Measurements from ENCODE around the gene CSNK1A1. TPM values are rescaled to one million over a fixed set of nuclear protein-coding genes. Genes with fewer than 3 reads are reported as not detected.
A peak's percentile ranks its signal among the peaks of the same experiment; 100 is the strongest.

The CSNK1A1 gene
- total RNA-seq, 1 experiment from 2014 or later, result 193 TPM

GRCh38 chr5:149453618-149454415, 97.4 kb downstream of the CSNK1A1 start:
- H4K20me1 ChIP-seq (ENCODE audit: insufficient read depth, low read depth, low read length), result no peaks in the 10 kb centered on the region
- H3K27me3 ChIP-seq (ENCODE audit: low read length), result no peaks in the 10 kb centered on the region
- no peak overlapping the region for H3K4me2 ChIP-seq (ENCODE audit: low read depth, low read length, poor library complexity, severe bottlenecking)
- no peak for DNase-seq
- no peaks in the 10 kb centered on the region for H3K36me3 ChIP-seq (ENCODE audit: insufficient read depth, low read length)
- H3K4me1 ChIP-seq (ENCODE audit: low read length), result peaks cover 4% of the 10 kb centered on the region
- no peaks in the 10 kb centered on the region for H3K9me3 ChIP-seq (ENCODE audit: low read length)
- no peak overlapping the region for H3K27ac ChIP-seq (ENCODE audit: low read length)
- H3K9me2 ChIP-seq (replicated peaks; ENCODE audit: insufficient read depth, low read length), result no peaks in the 10 kb centered on the region
- H2AFZ ChIP-seq (ENCODE audit: low read length), result no peak overlapping the region
- no peak overlapping the region for H3K9ac ChIP-seq (ENCODE audit: low read length)
- H3K79me2 ChIP-seq (ENCODE audit: low read length), result no peaks in the 10 kb centered on the region
- no peak overlapping the region for H3K4me3 ChIP-seq (ENCODE audit: low read length)

DNA sequence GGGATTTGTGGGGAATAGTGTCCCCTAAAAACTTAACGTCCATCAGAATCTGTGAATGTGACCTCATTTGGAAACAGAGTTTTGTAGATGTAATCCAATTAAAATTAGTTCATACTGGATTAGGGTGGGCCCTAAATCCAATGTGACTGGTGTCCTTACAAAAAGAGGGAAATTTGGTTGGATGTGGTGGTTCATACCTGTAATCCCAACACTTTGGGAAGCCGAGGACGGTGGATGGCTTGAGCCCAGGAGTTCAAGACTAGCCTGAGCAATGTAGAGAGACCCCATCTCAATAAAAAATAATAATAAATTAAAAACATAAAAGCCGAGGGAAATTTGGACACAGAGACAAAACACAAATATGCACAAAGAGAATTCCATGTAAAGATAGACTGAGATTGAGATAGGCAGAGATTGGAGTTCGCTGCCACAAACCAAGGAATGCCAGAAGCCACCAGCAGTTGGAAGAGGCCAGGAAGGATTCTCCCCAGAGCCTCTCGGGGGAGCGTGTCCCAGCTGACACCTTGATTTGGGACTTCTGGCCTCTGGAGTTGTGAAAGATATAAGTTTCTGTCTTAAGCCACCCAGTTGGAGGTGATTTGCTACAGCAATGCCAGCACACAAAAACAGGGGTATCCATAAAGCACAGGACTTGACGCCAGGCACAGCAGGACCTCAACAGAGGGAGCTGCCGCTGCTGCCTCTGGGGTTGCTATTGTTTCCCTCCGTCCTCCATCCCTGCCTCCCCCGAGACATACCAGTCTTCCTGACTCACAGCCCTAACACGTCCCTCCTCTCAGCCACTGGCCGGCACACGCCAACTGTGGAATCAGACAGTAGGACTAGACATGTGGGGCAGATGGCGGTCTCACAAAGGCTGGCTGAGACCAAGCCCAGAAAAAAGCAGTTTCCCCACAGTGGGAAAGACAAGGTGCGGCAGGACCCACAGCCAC, 98.3 kb downstream of the CSNK1A1 start:
- H3K4me2 ChIP-seq (ENCODE audit: low read depth, low read length, poor library complexity, severe bottlenecking), result no peak overlapping the region
- H3K9ac ChIP-seq (ENCODE audit: low read length), result no peak overlapping the region
- no peaks in the 10 kb centered on the region for H3K79me2 ChIP-seq (ENCODE audit: low read length)
- H3K4me1 ChIP-seq (ENCODE audit: low read length), result peaks cover 12% of the 10 kb centered on the region
- H2AFZ ChIP-seq (ENCODE audit: low read length), result no peak overlapping the region
- no peaks in the 10 kb centered on the region for H3K9me3 ChIP-seq (ENCODE audit: low read length)
- H3K27me3 ChIP-seq (ENCODE audit: low read length), result no peaks in the 10 kb centered on the region
- no peak for DNase-seq
- no peaks in the 10 kb centered on the region for H4K20me1 ChIP-seq (ENCODE audit: insufficient read depth, low read depth, low read length)
- no peaks in the 10 kb centered on the region for H3K36me3 ChIP-seq (ENCODE audit: insufficient read depth, low read length)
- H3K9me2 ChIP-seq (replicated peaks; ENCODE audit: insufficient read depth, low read length), result no peaks in the 10 kb centered on the region
- H3K27ac ChIP-seq (ENCODE audit: low read length), result no peak overlapping the region
- no peak overlapping the region for H3K4me3 ChIP-seq (ENCODE audit: low read length)

DNA sequence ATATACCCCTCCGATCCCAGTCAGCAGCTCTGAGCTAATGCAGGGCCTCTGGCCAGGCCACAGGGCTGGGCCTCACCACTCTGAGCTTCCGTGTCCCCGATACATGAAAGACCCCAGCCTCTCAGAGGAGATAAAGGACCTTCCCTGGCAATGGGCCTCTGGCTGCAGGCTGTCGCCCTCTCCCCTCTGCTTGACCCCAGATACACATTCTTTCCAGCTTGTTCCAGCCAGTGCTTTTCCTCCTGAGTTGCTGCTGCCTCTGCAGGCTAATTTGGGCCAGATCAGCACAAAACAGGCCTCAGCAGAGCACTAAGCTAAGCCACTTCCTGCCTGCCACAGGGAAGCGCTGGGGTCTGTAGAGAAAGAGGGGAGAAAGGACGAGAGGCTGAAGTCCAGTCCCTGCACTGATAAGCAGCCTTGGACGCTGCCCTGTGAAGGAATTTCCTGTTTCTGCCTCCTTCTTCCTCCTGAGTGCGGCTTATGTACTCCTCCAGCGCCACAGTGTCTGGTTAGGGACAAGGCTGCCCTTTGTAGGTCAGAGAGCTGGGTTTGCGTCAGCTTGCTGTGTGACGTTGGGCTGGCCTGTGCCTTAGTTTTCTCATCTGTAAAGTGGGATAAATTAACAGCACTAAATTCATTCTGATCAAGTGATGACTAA, 99.1 kb downstream of the CSNK1A1 start:
- Histone ChIP-seq H3K27ac (ENCODE audit: low read length) (no peak overlapping the region), H4K20me1 (ENCODE audit: insufficient read depth, low read depth, low read length) (no peaks in the 10 kb centered on the region), H2AFZ (ENCODE audit: low read length) (no peak overlapping the region), H3K4me2 (ENCODE audit: low read depth, low read length, poor library complexity, severe bottlenecking) (no peak overlapping the region), H3K9me2 (replicated peaks; ENCODE audit: insufficient read depth, low read length) (no peaks in the 10 kb centered on the region), H3K27me3 (ENCODE audit: low read length) (no peaks in the 10 kb centered on the region), H3K4me3 (ENCODE audit: low read length) (no peak overlapping the region), H3K9me3 (ENCODE audit: low read length) (no peaks in the 10 kb centered on the region), H3K9ac (ENCODE audit: low read length) (no peak overlapping the region), H3K4me1 (ENCODE audit: low read length) (peaks cover 12% of the 10 kb centered on the region), H3K79me2 (ENCODE audit: low read length) (no peaks in the 10 kb centered on the region), H3K36me3 (ENCODE audit: insufficient read depth, low read length) (no peaks in the 10 kb centered on the region)
- DNase-seq, result no peak

DNA sequence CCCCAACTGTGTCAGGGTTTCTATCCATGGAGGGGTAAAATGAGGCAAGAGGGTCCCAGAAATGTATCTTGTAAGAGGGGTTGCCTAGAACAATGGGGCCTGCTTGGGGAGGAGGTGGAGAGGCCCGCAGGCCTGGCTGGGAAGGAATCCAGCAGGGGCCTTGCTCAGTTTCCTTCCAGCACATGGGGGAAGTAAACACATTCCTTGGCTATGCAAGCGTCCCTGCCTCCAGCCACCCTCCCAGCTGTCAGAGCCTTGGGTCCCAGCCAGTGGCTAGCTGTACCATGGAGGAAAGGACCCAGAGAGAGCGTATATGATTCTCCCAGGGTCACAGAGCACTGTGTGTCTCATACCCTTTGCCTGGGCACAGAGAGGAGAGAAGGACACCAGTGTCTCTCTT, 101.0 kb downstream of the CSNK1A1 start:
- Histone ChIP-seq H3K9me2 (replicated peaks; ENCODE audit: insufficient read depth, low read length) (no peaks in the 10 kb centered on the region), H3K9me3 (ENCODE audit: low read length) (no peaks in the 10 kb centered on the region), H3K9ac (ENCODE audit: low read length) (no peak overlapping the region), H3K4me2 (ENCODE audit: low read depth, low read length, poor library complexity, severe bottlenecking) (no peak overlapping the region), H3K4me3 (ENCODE audit: low read length) (no peak overlapping the region), H3K79me2 (ENCODE audit: low read length) (no peaks in the 10 kb centered on the region), H4K20me1 (ENCODE audit: insufficient read depth, low read depth, low read length) (no peaks in the 10 kb centered on the region), H2AFZ (ENCODE audit: low read length) (no peak overlapping the region), H3K4me1 (ENCODE audit: low read length) (peaks cover 12% of the 10 kb centered on the region), H3K27ac (ENCODE audit: low read length) (no peak overlapping the region), H3K27me3 (ENCODE audit: low read length) (no peaks in the 10 kb centered on the region), H3K36me3 (ENCODE audit: insufficient read depth, low read length) (no peaks in the 10 kb centered on the region)
- DNase-seq, result no peak

DNA sequence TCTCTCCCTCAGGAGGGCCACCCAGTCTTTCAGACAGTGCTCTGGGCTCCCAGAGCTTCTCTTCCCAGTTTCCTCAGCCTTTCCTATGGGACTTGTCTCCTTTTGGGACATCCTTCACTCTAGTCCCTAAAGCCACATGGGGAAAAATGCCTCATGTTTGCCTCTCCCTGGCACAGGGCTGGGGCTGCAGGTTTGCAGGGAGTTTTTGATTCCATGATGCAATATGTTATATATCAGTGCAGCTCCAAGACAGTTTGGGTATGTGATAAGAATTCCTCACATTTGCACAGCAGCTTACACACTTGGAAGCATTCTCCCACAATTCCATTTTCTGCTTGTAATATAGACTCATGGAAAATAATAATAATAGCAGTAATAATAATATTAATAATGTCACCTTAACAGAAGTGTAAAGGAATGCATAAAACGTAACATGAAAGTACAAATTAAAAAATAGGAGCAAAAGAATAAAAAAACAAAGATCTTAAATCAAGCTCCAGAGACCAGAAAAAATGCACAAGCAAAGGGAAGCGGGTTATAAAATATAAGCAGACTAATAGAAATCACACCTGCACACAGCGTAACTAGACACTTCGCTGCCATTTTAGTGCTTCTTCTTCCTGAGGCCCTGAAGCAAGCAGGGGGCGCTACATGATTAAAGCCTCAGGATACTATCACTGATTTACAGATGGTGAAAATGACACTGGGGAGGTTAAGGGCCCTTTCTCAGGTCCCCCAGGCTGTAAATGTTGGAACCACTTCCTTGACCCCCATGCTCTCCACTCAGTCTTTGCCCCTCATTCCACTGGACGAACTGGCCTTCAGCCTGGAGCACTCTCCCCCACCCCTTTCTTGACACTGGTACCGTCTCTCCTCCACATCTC, 102.2 kb downstream of the CSNK1A1 start:
- H3K4me3 ChIP-seq (ENCODE audit: low read length), result no peak overlapping the region
- H3K9me3 ChIP-seq (ENCODE audit: low read length), result no peaks in the 10 kb centered on the region
- no peaks in the 10 kb centered on the region for H4K20me1 ChIP-seq (ENCODE audit: insufficient read depth, low read depth, low read length)
- H3K27ac ChIP-seq (ENCODE audit: low read length), result no peak overlapping the region
- H2AFZ ChIP-seq (ENCODE audit: low read length), result 0 out of 2 replicates have a peak overlapping the region, but pooled peaks have one; percentile 32
- no peak overlapping the region for H3K9ac ChIP-seq (ENCODE audit: low read length)
- no peaks in the 10 kb centered on the region for H3K27me3 ChIP-seq (ENCODE audit: low read length)
- peaks cover 12% of the 10 kb centered on the region for H3K4me1 ChIP-seq (ENCODE audit: low read length)
- no peaks in the 10 kb centered on the region for H3K9me2 ChIP-seq (replicated peaks; ENCODE audit: insufficient read depth, low read length)
- no peaks in the 10 kb centered on the region for H3K79me2 ChIP-seq (ENCODE audit: low read length)
- H3K4me2 ChIP-seq (ENCODE audit: low read depth, low read length, poor library complexity, severe bottlenecking), result peak overlapping the region; percentile 36
- DNase-seq, result peak; percentile 81
- no peaks in the 10 kb centered on the region for H3K36me3 ChIP-seq (ENCODE audit: insufficient read depth, low read length)

DNA sequence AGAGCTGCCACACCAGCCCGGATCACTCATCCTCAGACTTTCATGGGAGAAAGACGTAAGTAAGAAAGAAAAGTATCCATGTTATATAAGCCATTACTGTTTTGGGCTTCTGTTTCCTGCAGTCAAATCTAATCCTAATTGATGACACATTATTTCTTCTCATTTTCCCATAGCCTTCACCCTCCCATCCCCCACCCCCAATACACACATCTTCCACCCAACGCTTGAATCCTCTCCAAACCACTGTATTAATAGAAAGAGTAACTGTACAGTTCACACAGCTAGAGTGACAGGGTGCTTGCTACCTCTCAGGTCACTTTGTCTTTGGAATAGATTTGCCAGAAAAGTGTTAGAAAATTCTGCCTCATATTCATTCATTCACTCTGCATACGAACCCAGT, 102.8 kb downstream of the CSNK1A1 start:
- peak overlapping the region; percentile 36 for H3K4me2 ChIP-seq (ENCODE audit: low read depth, low read length, poor library complexity, severe bottlenecking)
- H3K9me2 ChIP-seq (replicated peaks; ENCODE audit: insufficient read depth, low read length), result no peaks in the 10 kb centered on the region
- H3K4me1 ChIP-seq (ENCODE audit: low read length), result peaks cover 12% of the 10 kb centered on the region
- H3K27me3 ChIP-seq (ENCODE audit: low read length), result no peaks in the 10 kb centered on the region
- no peaks in the 10 kb centered on the region for H3K36me3 ChIP-seq (ENCODE audit: insufficient read depth, low read length)
- H3K9me3 ChIP-seq (ENCODE audit: low read length), result no peaks in the 10 kb centered on the region
- no peak overlapping the region for H3K9ac ChIP-seq (ENCODE audit: low read length)
- no peaks in the 10 kb centered on the region for H3K79me2 ChIP-seq (ENCODE audit: low read length)
- H2AFZ ChIP-seq (ENCODE audit: low read length), result peak overlapping the region; percentile 57; the same call in 1 of the 2 replicates
- no peaks in the 10 kb centered on the region for H4K20me1 ChIP-seq (ENCODE audit: insufficient read depth, low read depth, low read length)
- DNase-seq, result no peak
- no peak overlapping the region for H3K4me3 ChIP-seq (ENCODE audit: low read length)
- H3K27ac ChIP-seq (ENCODE audit: low read length), result no peak overlapping the region

DNA sequence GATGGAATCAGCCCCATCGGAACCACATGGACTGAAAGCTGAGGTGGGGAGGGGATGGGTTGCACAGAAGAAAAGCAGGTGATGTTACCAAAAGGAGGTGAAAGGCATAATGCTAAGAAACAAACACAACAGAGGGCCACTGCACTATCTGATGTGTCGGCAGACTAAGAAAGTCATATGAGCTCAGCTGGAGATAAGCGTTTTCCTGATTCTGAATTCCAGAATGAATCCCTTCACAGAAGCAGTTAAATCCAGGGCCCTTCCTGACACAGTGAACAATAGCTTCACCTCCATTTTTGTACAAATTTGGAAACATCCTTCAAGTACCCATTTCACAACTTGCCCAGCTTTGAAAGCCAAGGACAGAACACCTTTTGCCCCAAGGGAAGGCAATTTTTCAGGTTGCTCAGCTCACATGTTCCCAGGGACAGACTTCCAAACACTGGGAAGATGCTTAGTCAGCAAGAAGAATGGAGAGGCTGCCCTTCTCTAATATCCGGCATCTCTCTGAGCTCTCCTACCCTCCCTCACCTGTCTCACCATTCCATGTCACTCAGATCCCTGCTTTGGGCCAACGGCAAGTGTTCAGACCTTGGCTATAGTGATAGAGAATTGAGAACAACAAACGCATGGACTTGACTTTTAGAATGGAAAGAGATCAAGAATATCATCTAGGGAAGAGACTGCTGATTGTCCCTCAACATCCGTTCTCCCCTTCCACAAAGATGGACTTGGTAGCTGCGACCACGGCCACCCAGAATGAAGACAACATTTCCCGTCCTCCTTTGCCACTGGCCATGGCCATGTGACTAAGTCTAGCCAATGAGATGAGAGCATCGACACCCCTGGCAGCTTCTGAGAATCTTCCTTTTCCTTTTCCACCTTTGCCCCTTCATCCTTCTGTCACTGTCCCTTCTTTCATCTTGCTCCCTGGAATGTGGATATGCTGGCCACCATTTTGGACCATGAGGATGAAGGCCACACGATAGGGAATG, 103.6 kb downstream of the CSNK1A1 start:
- Histone ChIP-seq H3K9ac (ENCODE audit: low read length) (no peak overlapping the region), H3K27ac (ENCODE audit: low read length) (no peak overlapping the region), H3K9me2 (replicated peaks; ENCODE audit: insufficient read depth, low read length) (no peaks in the 10 kb centered on the region), H2AFZ (ENCODE audit: low read length) (peak overlapping the region; percentile 57; the same call in 1 of the 2 replicates), H3K4me3 (ENCODE audit: low read length) (no peak overlapping the region), H3K27me3 (ENCODE audit: low read length) (no peaks in the 10 kb centered on the region), H3K79me2 (ENCODE audit: low read length) (no peaks in the 10 kb centered on the region), H3K4me1 (ENCODE audit: low read length) (peaks cover 12% of the 10 kb centered on the region), H3K36me3 (ENCODE audit: insufficient read depth, low read length) (no peaks in the 10 kb centered on the region), H3K9me3 (ENCODE audit: low read length) (no peaks in the 10 kb centered on the region), H3K4me2 (ENCODE audit: low read depth, low read length, poor library complexity, severe bottlenecking) (peak overlapping the region; percentile 29), H4K20me1 (ENCODE audit: insufficient read depth, low read depth, low read length) (no peaks in the 10 kb centered on the region)
- no peak for DNase-seq

Data from Karpas-422 (cell line).